Mesothelial cell of epicardium (in vitro differentiated cells): ENCODE results near the gene PTPN22. TPM values are rescaled to one million over a fixed set of nuclear protein-coding genes. Genes with fewer than 3 reads are reported as not detected.

Experiments
- DNase-seq, 2 experiments: peaks; one replicate each; pipeline ENCODE4 v3.0.0; 2021; ENCODE audit warnings: low spot score in 2 of 2; ENCODE audit not compliant: unreplicated experiment in 2 of 2
- H3K27ac Mint-ChIP-seq: 2 replicates; pipeline ENCODE4 v1.8.0; 2021; ENCODE audit warnings: mixed read lengths
- H3K27me3 Mint-ChIP-seq: 2 replicates; pipeline ENCODE4 v1.8.0; 2021; ENCODE audit warnings: low read depth, mixed read lengths
- H3K36me3 Mint-ChIP-seq: 2 replicates; pipeline ENCODE4 v1.8.0; 2021; ENCODE audit warnings: mixed read lengths
- H3K4me1 Mint-ChIP-seq: 2 replicates; pipeline ENCODE4 v1.8.0; 2021; ENCODE audit warnings: mixed read lengths
- H3K4me3 Mint-ChIP-seq: 2 replicates; pipeline ENCODE4 v1.8.0; 2021; ENCODE audit warnings: mild to moderate bottlenecking, moderate library complexity, mixed read lengths
- H3K9me3 Mint-ChIP-seq: 2 replicates; pipeline ENCODE4 v1.8.0; 2021; ENCODE audit warnings: mixed read lengths
- CTCF ChIP-seq: fragments of 200-600 bp; sonication (generic); IDR thresholded peaks from one replicate; pipeline ENCODE4 v1.5.0; 2021; ENCODE audit warnings: antibody characterized with exemption; ENCODE audit not compliant: unreplicated experiment
- total RNA-seq: library from RNA; stranded (reverse); gene quantifications from 3 replicates; pipeline ENCODE4 v1.2.1, GENCODE V29; 2021

Gene PTPN22
- total RNA-seq, 1 donor from 2014 or later: not detected

GRCh38 chr1:113886417-113887401, 15.2 kb upstream of the PTPN22 start:
- H3K36me3 Mint-ChIP-seq: no peaks in the 10 kb centered on the region
- no peak overlapping the region for H3K4me3 Mint-ChIP-seq
- no peaks in the 10 kb centered on the region for H3K4me1 Mint-ChIP-seq
- H3K9me3 Mint-ChIP-seq: no peaks in the 10 kb centered on the region
- no peak for DNase-seq
- no peak for TF ChIP-seq CTCF
- H3K27me3 Mint-ChIP-seq: no peaks in the 10 kb centered on the region
- H3K27ac Mint-ChIP-seq: no peak overlapping the region

- no peak overlapping the region for H3K27ac Mint-ChIP-seq
- H3K4me1 Mint-ChIP-seq: peaks cover 5% of the 10 kb centered on the region
- TF ChIP-seq CTCF: no peak
- no peaks in the 10 kb centered on the region for H3K9me3 Mint-ChIP-seq
- H3K27me3 Mint-ChIP-seq: no peaks in the 10 kb centered on the region
- H3K36me3 Mint-ChIP-seq: no peaks in the 10 kb centered on the region
- DNase-seq: no peak
- no peak overlapping the region for H3K4me3 Mint-ChIP-seq
Measured at GRCh38 chr1:113881661-113882060, 10.1 kb upstream of the PTPN22 start.

DNA sequence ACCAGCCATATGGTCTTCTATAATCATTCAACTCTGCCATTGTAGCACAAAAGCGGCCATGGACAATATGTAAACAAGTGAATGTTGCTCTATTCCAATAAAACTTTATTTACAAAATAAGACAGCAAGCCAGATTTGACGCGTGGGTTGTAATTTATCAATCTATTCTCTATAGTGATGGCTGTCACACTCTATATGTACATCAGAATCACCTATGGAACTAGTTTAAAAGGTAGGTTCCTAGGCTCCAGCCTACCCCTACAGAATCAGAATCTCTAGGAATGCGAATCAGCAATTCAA, 8.2 kb upstream of the PTPN22 start:
- peaks cover 5% of the 10 kb centered on the region for H3K4me1 Mint-ChIP-seq
- H3K9me3 Mint-ChIP-seq: no peaks in the 10 kb centered on the region
- H3K36me3 Mint-ChIP-seq: no peaks in the 10 kb centered on the region
- DNase-seq: no peak
- no peak overlapping the region for H3K27ac Mint-ChIP-seq
- H3K27me3 Mint-ChIP-seq: no peaks in the 10 kb centered on the region
- no peak overlapping the region for H3K4me3 Mint-ChIP-seq
- no peak for TF ChIP-seq CTCF

DNA sequence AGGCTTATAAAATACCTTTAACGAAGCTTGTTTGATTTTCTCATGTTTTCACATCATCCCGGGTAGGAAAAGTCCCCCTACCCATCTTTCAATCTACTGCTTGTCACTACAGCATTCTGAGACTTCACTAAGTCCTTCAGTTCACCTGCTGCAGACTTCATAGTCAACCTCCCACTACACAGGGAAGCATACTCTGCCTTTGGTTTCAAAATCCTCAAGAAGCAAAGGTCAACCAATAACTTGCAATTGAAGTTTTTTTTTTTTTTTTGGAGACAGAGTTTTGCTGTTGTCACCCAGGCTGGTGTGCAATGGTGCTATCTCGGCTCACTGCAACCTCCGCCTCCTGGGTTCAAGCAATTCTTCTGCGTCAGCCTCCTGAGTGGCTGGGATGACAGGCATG, 4.7 kb upstream of the PTPN22 start:
- H3K9me3 Mint-ChIP-seq: no peaks in the 10 kb centered on the region
- H3K4me1 Mint-ChIP-seq: peaks cover 5% of the 10 kb centered on the region
- no peaks in the 10 kb centered on the region for H3K36me3 Mint-ChIP-seq
- DNase-seq: no peak
- TF ChIP-seq CTCF: no peak
- H3K27me3 Mint-ChIP-seq: no peaks in the 10 kb centered on the region
- H3K27ac Mint-ChIP-seq: no peak overlapping the region
- H3K4me3 Mint-ChIP-seq: no peak overlapping the region

DNA sequence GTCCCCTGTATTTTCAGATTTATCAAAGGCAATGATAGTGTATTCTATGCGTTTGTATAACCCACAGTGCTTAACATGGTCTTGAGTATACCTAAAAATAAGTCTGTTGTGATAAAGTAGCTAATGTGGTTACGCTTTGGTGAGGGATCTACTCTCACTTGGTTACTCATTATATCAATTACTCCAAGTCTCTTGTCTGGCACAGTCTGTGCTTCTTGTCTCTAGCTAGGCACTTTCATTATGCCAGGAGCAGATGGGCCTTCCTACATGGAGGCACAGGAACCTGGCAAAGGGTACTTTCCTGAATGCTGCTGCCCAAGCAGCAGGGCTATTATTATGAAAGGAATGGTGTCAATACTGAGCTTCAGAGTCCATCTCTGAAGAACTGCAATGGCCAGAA, 4.2 kb upstream of the PTPN22 start:
- no peak for DNase-seq
- Mint-ChIP-seq H3K4me1 (peaks cover 5% of the 10 kb centered on the region), H3K4me3 (no peak overlapping the region), H3K27me3 (no peaks in the 10 kb centered on the region), H3K9me3 (no peaks in the 10 kb centered on the region), H3K36me3 (no peaks in the 10 kb centered on the region), H3K27ac (no peak overlapping the region)
- TF ChIP-seq CTCF: no peak
